Fibroblast of lung (primary cell): ENCODE data around the gene RASSF8. TPM values are rescaled to one million over a fixed set of nuclear protein-coding genes. Genes with fewer than 3 reads are reported as not detected.

Experiments
- DNase-seq, 2 donors: peaks; one replicate each; pipeline versions ENCODE4 v3.0.0 to v3.0.0-alpha.2; 2010; ENCODE audit warnings: low read depth in 2 of 2
- H2AFZ ChIP-seq: 2 replicates; pipeline ENCODE4 v1.5.1; 2012; ENCODE audit warnings: low read length, control low read depth, inconsistent platforms
- H3K27ac ChIP-seq: 2 replicates; pipeline ENCODE4 v1.5.1; 2011; ENCODE audit warnings: low read length, control low read depth; ENCODE audit not compliant: insufficient read depth
- H3K27me3 ChIP-seq: 2 replicates; pipeline ENCODE4 v1.5.1; 2011; ENCODE audit warnings: mild to moderate bottlenecking, low read length; ENCODE audit not compliant: control insufficient read depth, insufficient read depth
- H3K36me3 ChIP-seq: 2 replicates; pipeline ENCODE4 v1.5.1; 2011; ENCODE audit warnings: low read length; ENCODE audit not compliant: control insufficient read depth, insufficient read depth
- H3K4me1 ChIP-seq: 2 replicates; pipeline ENCODE4 v1.5.1; 2011; ENCODE audit warnings: low read length; ENCODE audit not compliant: control insufficient read depth, insufficient read depth; ENCODE audit errors: extremely low read depth
- H3K4me2 ChIP-seq: 2 replicates; pipeline ENCODE4 v1.5.1; 2011; ENCODE audit warnings: low read length, control low read depth; ENCODE audit not compliant: insufficient read depth; ENCODE audit errors: extremely low read depth
- H3K4me3 ChIP-seq, 4 experiments: fragments of 200-600 bp in 1 of 4; sonication (generic) in 1 of 4; replicated peaks in 1 of 4; 2 replicates each; pipeline ENCODE4 v1.5.1; 2011 to 2016; ENCODE audit warnings: low read length in 4 of 4, low read depth in 3 of 4, mild to moderate bottlenecking in 3 of 4, control low read depth in 2 of 4, inconsistent platforms in 1 of 4, mixed read lengths in 1 of 4; ENCODE audit not compliant: insufficient read depth in 1 of 4; ENCODE audit errors: control extremely low read depth in 1 of 4
- H3K79me2 ChIP-seq: 2 replicates; pipeline ENCODE4 v1.5.1; 2012; ENCODE audit warnings: mild to moderate bottlenecking, low read length, inconsistent platforms; ENCODE audit not compliant: control insufficient read depth, insufficient read depth
- H3K9ac ChIP-seq: 2 replicates; pipeline ENCODE4 v1.5.1; 2011; ENCODE audit warnings: mild to moderate bottlenecking, low read length, control low read depth; ENCODE audit not compliant: insufficient read depth
- H3K9me3 ChIP-seq: 2 replicates; pipeline ENCODE4 v1.5.1; 2012; ENCODE audit warnings: low read depth, low read length; ENCODE audit not compliant: control insufficient read depth, insufficient read depth
- H4K20me1 ChIP-seq: 2 replicates; pipeline ENCODE4 v1.5.1; 2011; ENCODE audit warnings: low read length; ENCODE audit not compliant: control insufficient read depth, insufficient read depth; ENCODE audit errors: extremely low read depth
- EZH2 ChIP-seq: IDR thresholded peaks from 2 replicates; pipeline ENCODE4 v1.5.1; 2012; ENCODE audit warnings: low read length, control low read depth, mild to moderate bottlenecking; ENCODE audit errors: missing control alignments
- polyA plus RNA-seq, 2 donors: library from polyadenylated mRNA; depleted of rRNA in 1 of 2; stranded (reverse) in 1 of 2; unstranded in 1 of 2; fragments of >200 nt; gene quantifications; 2 replicates each; pipeline ENCODE4 v1.2.1, GENCODE V29; 2011 to 2012; ENCODE audit warnings: missing spikeins in 1 of 2
- total RNA-seq: library from RNA; depleted of rRNA; stranded (reverse); fragments of >200 nt; gene quantifications from 2 replicates; pipeline ENCODE4 v1.2.1, GENCODE V29; 2014
- TF ChIP-seq, protein P1 (sequence below), 2 donors: IDR thresholded peaks in 1 of 2; conservative IDR thresholded peaks in 1 of 2; 1 replicate in 1 of 2; 2 replicates in 1 of 2; pipeline ENCODE4 v1.5.1; 2011 to 2012; ENCODE audit warnings: low read length in 2 of 2, control low read depth in 1 of 2, inconsistent platforms in 1 of 2, low read depth in 1 of 2, mild to moderate bottlenecking in 1 of 2

Gene RASSF8
- total and polyA plus RNA-seq, 2 donors (not counting 1 experiment from before 2014, with no cell fraction given) = 28.8 to 52.8 TPM

DNA sequence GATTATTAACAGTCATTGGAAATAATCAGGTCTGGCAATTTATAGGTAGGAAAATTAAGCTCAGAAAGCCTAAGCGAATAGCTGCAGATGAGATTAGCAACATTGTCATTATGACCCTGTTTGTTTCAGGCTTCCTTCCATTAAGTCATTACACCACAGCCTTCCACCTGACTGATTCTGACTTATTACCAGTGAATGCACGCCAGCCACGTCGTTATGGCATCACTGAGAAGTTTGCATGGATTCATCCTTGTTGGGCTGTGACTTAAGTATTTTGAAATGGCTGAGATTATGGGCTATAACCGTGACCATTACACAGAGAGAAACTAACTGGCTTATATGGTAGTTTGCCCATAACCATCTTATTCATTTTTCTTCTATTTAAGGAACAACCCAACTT lies 18.6 kb downstream of the RASSF8 start:
- Histone ChIP-seq H3K36me3 (no peaks in the 10 kb centered on the region), H4K20me1 (no peaks in the 10 kb centered on the region), H3K4me2 (no peak overlapping the region), H3K4me3 (peak overlapping the region in 1 of 4 experiments; percentile 12), H3K79me2 (peaks cover 74% of the 10 kb centered on the region), H3K27ac (no peak overlapping the region), H3K9me3 (no peaks in the 10 kb centered on the region), H3K27me3 (no peaks in the 10 kb centered on the region), H3K9ac (no peak overlapping the region), H2AFZ (no peak overlapping the region), H3K4me1 (peaks cover 4% of the 10 kb centered on the region)
- peak; percentile 46 to 97 for DNase-seq
- TF ChIP-seq, protein P1, sequence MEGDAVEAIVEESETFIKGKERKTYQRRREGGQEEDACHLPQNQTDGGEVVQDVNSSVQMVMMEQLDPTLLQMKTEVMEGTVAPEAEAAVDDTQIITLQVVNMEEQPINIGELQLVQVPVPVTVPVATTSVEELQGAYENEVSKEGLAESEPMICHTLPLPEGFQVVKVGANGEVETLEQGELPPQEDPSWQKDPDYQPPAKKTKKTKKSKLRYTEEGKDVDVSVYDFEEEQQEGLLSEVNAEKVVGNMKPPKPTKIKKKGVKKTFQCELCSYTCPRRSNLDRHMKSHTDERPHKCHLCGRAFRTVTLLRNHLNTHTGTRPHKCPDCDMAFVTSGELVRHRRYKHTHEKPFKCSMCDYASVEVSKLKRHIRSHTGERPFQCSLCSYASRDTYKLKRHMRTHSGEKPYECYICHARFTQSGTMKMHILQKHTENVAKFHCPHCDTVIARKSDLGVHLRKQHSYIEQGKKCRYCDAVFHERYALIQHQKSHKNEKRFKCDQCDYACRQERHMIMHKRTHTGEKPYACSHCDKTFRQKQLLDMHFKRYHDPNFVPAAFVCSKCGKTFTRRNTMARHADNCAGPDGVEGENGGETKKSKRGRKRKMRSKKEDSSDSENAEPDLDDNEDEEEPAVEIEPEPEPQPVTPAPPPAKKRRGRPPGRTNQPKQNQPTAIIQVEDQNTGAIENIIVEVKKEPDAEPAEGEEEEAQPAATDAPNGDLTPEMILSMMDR (conservative IDR thresholded peaks at IDR 0.05 in 1 of 2, IDR thresholded peaks at IDR 0.05 in 1 of 2; ENCODE audit: low read depth in 1 of 2, low read length in 2 of 2) = no peak
- TF ChIP-seq EZH2 = no peak

DNA sequence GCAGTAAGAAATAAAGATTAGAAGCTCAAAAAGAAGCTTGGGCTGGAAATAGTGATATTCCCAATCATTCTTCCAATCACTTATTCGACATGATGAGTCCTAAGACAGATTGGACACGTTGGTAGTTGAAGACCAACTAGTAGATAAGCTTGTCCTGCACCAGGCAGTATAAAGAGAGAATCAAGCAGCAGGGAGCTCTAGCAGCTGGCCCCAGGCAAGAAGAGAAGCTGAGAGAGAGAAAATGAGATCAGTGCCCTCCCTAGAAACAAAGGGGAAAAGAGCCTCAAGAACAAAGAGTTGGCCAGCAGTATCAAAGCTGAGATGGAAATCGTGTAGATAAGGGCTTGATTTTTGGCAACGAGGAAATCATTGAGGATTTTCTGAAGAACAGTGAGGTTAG lies 20.6 kb downstream of the RASSF8 start:
- DNase-seq = no peak
- Histone ChIP-seq H4K20me1 (no peaks in the 10 kb centered on the region), H3K4me3 (no peak overlapping the region)

DNA sequence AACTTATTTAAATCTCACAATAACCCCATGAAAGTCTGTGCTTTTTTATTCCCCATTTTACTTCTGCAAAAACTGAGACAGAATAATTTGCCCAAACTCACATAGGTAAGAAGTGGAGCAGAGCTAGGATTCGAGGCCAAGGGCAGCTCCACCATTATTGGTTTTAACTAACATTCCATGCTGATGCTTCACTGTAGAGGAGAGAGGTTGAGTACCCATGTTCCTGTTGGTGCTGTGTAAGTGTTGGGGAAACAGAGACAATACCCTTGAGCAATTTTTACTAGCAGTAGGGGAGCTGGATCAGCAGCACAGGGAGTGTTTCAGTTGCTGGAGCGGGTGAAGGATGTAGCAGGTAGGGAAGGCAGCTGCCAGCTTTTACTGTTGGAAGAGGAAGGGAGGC lies 21.1 kb downstream of the RASSF8 start:
- no peak overlapping the region for H3K27ac ChIP-seq

More for the DNA sequence above, 20.6 kb downstream of the RASSF8 start:
- Histone ChIP-seq H3K9me3 (no peaks in the 10 kb centered on the region), H3K27ac (no peak overlapping the region), H3K36me3 (no peaks in the 10 kb centered on the region), H3K27me3 (no peaks in the 10 kb centered on the region), H2AFZ (no peak overlapping the region), H3K79me2 (peaks cover 71% of the 10 kb centered on the region), H3K4me2 (no peak overlapping the region), H3K4me1 (no peaks in the 10 kb centered on the region), H3K9ac (no peak overlapping the region)
- TF ChIP-seq, protein P1 (conservative IDR thresholded peaks at IDR 0.05 in 1 of 2, IDR thresholded peaks at IDR 0.05 in 1 of 2; ENCODE audit: low read depth in 1 of 2, low read length in 2 of 2) = no peak
- TF ChIP-seq EZH2 = no peak

More for the DNA sequence above, 21.1 kb downstream of the RASSF8 start:
- H3K36me3 ChIP-seq = no peaks in the 10 kb centered on the region
- H3K4me1 ChIP-seq = no peaks in the 10 kb centered on the region
- H4K20me1 ChIP-seq = no peaks in the 10 kb centered on the region
- no peaks in the 10 kb centered on the region for H3K9me3 ChIP-seq
- H3K9ac ChIP-seq = no peak overlapping the region
- no peak overlapping the region for H2AFZ ChIP-seq
- TF ChIP-seq, protein P1 (conservative IDR thresholded peaks at IDR 0.05 in 1 of 2, IDR thresholded peaks at IDR 0.05 in 1 of 2; ENCODE audit: low read depth in 1 of 2, low read length in 2 of 2) = no peak
- TF ChIP-seq EZH2 = no peak
- peaks cover 74% of the 10 kb centered on the region for H3K79me2 ChIP-seq
- no peak overlapping the region for H3K4me3 ChIP-seq
- H3K27me3 ChIP-seq = no peaks in the 10 kb centered on the region
- peak in 1 of 2 donors; percentile 61 for DNase-seq
- no peak overlapping the region for H3K4me2 ChIP-seq
